Measurements from ENCODE around the gene NR2F2. TPM values are rescaled to one million over a fixed set of nuclear protein-coding genes. Genes with fewer than 3 reads are reported as not detected.

NR2F2 gene
- total RNA-seq, 1 donor from 2014 or later, result 15.9 TPM

DNA sequence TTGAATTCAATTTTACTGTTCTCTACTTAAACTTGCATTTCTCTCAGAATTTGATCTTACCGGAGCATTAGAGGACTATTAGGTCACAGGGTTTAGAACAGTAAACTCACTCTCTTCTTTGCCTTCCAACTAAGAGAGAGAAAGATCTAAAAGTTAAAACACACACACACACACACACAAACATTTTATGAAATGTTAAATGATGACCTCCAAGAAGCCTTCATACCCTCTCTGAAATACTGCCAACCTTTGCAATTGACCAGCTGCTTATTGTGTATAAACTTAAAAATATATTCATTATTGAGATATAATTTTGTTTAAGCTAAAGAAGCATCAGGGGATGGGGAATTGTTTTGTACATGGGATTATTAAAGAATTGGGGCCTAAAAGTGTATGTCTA is 15.5 kb upstream of the NR2F2 start:
- Mint-ChIP-seq H3K27ac (ENCODE audit: unreplicated experiment) (no peak overlapping the region), H3K27me3 (ENCODE audit: unreplicated experiment) (peaks cover under 1% of the 10 kb centered on the region), H3K9me3 (ENCODE audit: unreplicated experiment) (no peaks in the 10 kb centered on the region), H3K4me1 (ENCODE audit: unreplicated experiment) (no peaks in the 10 kb centered on the region), H3K36me3 (ENCODE audit: low read depth, unreplicated experiment) (no peaks in the 10 kb centered on the region), H3K4me3 (ENCODE audit: unreplicated experiment) (no peak overlapping the region)
- DNase-seq (ENCODE audit: low spot score), result no peak
- TF ChIP-seq, protein P1, sequence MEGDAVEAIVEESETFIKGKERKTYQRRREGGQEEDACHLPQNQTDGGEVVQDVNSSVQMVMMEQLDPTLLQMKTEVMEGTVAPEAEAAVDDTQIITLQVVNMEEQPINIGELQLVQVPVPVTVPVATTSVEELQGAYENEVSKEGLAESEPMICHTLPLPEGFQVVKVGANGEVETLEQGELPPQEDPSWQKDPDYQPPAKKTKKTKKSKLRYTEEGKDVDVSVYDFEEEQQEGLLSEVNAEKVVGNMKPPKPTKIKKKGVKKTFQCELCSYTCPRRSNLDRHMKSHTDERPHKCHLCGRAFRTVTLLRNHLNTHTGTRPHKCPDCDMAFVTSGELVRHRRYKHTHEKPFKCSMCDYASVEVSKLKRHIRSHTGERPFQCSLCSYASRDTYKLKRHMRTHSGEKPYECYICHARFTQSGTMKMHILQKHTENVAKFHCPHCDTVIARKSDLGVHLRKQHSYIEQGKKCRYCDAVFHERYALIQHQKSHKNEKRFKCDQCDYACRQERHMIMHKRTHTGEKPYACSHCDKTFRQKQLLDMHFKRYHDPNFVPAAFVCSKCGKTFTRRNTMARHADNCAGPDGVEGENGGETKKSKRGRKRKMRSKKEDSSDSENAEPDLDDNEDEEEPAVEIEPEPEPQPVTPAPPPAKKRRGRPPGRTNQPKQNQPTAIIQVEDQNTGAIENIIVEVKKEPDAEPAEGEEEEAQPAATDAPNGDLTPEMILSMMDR (IDR thresholded peaks at IDR 0.05; ENCODE audit: unreplicated experiment), result no peak

DNA sequence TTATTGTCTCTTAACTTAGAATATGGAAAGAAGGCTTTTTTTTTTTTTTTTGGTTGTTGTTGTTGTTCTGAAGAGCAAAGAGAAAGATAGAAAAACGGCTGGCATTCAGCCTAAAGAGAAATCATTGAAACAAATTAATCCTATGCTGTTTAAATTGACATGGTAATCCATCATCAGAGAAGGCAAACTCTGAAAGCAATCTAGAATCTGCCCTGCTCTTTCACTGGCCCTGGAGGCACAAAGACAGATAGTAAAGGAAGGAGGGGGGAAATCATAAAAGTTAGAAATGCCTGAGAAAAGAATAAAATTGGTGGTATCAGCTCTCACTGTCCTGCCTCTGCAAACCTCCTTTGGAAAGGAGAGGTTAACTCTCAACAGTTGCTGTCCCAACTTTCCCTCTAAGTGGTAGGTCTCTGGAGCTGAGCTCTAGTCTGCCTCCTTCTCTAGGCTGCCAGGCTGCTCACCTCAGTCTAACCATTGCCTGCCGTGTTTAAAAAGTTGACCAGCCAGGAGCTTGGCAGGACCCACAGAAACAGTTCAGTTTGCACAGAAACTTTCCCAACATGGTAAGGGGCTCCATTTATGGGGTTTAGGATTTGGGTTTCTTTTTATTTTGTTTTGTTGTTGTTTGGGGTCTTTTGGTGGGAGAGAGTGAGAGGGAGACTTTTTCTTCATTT is 13.4 kb upstream of the NR2F2 start:
- Mint-ChIP-seq H3K9me3 (ENCODE audit: unreplicated experiment) (no peaks in the 10 kb centered on the region), H3K27me3 (ENCODE audit: unreplicated experiment) (peaks cover 4% of the 10 kb centered on the region), H3K27ac (ENCODE audit: unreplicated experiment) (no peak overlapping the region), H3K36me3 (ENCODE audit: low read depth, unreplicated experiment) (no peaks in the 10 kb centered on the region), H3K4me1 (ENCODE audit: unreplicated experiment) (peaks cover 5% of the 10 kb centered on the region), H3K4me3 (ENCODE audit: unreplicated experiment) (no peak overlapping the region)
- TF ChIP-seq, protein P1 (IDR thresholded peaks at IDR 0.05; ENCODE audit: unreplicated experiment), result no peak
- no peak for DNase-seq (ENCODE audit: low spot score)

DNA sequence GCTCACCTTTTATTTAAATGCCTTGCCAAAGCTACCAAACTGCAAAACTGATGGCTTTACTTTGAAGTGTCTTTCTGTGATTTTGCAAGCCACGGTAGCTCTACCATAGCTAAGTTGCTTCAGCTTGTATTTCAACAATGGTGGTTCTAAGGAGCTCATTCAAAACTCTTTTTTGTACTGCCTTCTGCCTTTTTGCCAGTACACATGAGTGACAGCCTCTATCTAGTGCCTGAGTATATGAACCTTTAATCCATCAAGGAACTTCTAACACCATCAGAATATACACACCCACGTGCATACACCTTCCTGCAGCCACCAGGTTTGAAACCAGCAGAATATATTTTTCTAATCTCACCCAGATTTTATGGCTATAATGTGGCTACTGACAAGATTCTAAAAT is 10.4 kb upstream of the NR2F2 start:
- Mint-ChIP-seq H3K4me1 (ENCODE audit: unreplicated experiment) (peaks cover 9% of the 10 kb centered on the region), H3K27ac (ENCODE audit: unreplicated experiment) (no peak overlapping the region), H3K27me3 (ENCODE audit: unreplicated experiment) (peaks cover 23% of the 10 kb centered on the region), H3K36me3 (ENCODE audit: low read depth, unreplicated experiment) (no peaks in the 10 kb centered on the region), H3K4me3 (ENCODE audit: unreplicated experiment) (no peak overlapping the region), H3K9me3 (ENCODE audit: unreplicated experiment) (no peaks in the 10 kb centered on the region)
- DNase-seq (ENCODE audit: low spot score), result no peak
- TF ChIP-seq, protein P1 (IDR thresholded peaks at IDR 0.05; ENCODE audit: unreplicated experiment), result no peak

DNA sequence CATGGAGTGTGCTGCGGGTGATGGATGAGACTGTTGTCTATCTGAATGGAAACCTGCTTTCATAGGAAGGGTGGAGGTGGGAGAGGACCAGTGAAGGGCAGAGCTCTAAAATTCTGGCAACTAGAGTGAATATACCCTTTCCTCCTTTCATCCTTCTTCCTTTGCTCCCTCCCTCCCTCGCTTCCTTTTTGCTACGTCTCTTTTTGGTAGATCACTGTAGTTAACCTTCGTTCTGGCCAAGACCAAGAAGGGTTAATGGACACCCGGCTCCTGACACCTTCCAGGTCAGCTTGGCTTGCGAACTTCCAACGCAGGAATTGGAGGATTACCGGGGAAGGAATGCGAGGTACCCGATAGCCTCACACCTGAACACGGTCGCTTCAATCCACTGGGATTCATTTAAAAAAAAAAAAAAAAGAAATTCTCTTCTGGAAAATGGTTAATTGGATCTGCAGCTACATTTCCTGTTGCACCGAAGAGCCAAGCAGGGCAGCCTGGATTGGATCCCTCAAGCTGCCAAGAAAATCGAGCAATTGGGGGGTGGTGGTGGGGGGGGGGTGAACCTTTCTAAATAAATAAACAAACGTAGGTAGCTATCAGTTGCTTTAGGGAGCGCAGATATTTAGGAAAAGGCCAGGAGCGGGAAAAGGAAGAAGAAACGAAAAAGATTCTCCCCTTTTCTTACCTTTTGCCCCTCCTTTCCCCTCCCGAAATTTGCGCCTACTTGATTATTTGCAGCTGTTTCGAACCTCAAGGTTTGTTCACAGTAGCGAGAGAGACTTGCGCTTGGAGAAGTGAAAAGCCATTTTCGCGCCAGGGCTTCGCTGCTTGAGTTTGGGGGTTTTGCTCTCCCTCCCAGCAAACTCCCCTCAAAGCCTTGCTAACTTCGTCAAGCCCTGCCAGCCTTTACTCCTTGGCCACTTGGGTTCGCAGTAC is 9.5 kb upstream of the NR2F2 start:
- no peak for DNase-seq (ENCODE audit: low spot score)
- no peaks in the 10 kb centered on the region for H3K36me3 Mint-ChIP-seq (ENCODE audit: low read depth, unreplicated experiment)
- H3K27ac Mint-ChIP-seq (ENCODE audit: unreplicated experiment), result no peak overlapping the region
- TF ChIP-seq, protein P1 (IDR thresholded peaks at IDR 0.05; ENCODE audit: unreplicated experiment), result no peak
- H3K4me3 Mint-ChIP-seq (ENCODE audit: unreplicated experiment), result no peak overlapping the region
- peaks cover 23% of the 10 kb centered on the region for H3K27me3 Mint-ChIP-seq (ENCODE audit: unreplicated experiment)
- peaks cover 16% of the 10 kb centered on the region for H3K4me1 Mint-ChIP-seq (ENCODE audit: unreplicated experiment)
- H3K9me3 Mint-ChIP-seq (ENCODE audit: unreplicated experiment), result no peaks in the 10 kb centered on the region
